Stimulated activated memory B cell treated with anti-CD40 and anti-IgM and Interleukin-4, amounts not matched to agents 10 μg/mL and 1 μg/mL and 100 μg/mL, for 72 hours (primary cell): ENCODE measurements around the gene ZNF444.
"Not testable (repeated sequence)": the region's sequence is repeated elsewhere in the genome, so short reads cannot be mapped to it uniquely, and the experiment has no call there.

Source experiments
- ATAC-seq: fragments of 150-1000 bp; cut with Tn5 transposase; 2 replicates; pipeline ENCODE4 v1.10.0; 2021
- H3K27ac Mint-ChIP-seq: one replicate; pipeline ENCODE4 v1.8.0; 2022; ENCODE audit warnings: mild to moderate bottlenecking, mixed read lengths
- H3K27me3 Mint-ChIP-seq: one replicate; pipeline ENCODE4 v1.8.0; 2022; ENCODE audit warnings: mixed read lengths
- H3K36me3 Mint-ChIP-seq: one replicate; pipeline ENCODE4 v1.8.0; 2022; ENCODE audit warnings: mixed read lengths
- H3K4me1 Mint-ChIP-seq: one replicate; pipeline ENCODE4 v1.8.0; 2022; ENCODE audit warnings: mixed read lengths
- H3K4me3 Mint-ChIP-seq: one replicate; pipeline ENCODE4 v1.8.0; 2022; ENCODE audit warnings: mild to moderate bottlenecking, moderate library complexity, mixed read lengths
- H3K9me3 Mint-ChIP-seq: one replicate; pipeline ENCODE4 v1.8.0; 2022; ENCODE audit warnings: mixed read lengths

ZNF444 gene

GRCh38 chr19:56144376-56144775 lies 3.3 kb downstream of the ZNF444 start:
- no peak overlapping the region for H3K27ac Mint-ChIP-seq
- no peak for ATAC-seq
- no peaks in the 10 kb centered on the region for H3K9me3 Mint-ChIP-seq
- peaks cover 23% of the 10 kb centered on the region for H3K36me3 Mint-ChIP-seq
- no peak overlapping the region for H3K4me3 Mint-ChIP-seq
- no peaks in the 10 kb centered on the region for H3K27me3 Mint-ChIP-seq
- peaks cover 40% of the 10 kb centered on the region for H3K4me1 Mint-ChIP-seq

GRCh38 chr19:56144831-56145230 lies 3.7 kb downstream of the ZNF444 start:
- no peak for ATAC-seq
- no peaks in the 10 kb centered on the region for H3K9me3 Mint-ChIP-seq
- H3K4me3 Mint-ChIP-seq: no peak overlapping the region
- H3K27ac Mint-ChIP-seq: no peak overlapping the region
- peaks cover 27% of the 10 kb centered on the region for H3K36me3 Mint-ChIP-seq
- H3K27me3 Mint-ChIP-seq: no peaks in the 10 kb centered on the region
- peaks cover 35% of the 10 kb centered on the region for H3K4me1 Mint-ChIP-seq

GRCh38 chr19:56145698-56146097 lies 4.6 kb downstream of the ZNF444 start:
- no peak for ATAC-seq
- Mint-ChIP-seq H3K36me3 (peaks cover 34% of the 10 kb centered on the region), H3K9me3 (no peaks in the 10 kb centered on the region), H3K27ac (no peak overlapping the region), H3K27me3 (no peaks in the 10 kb centered on the region), H3K4me3 (no peak overlapping the region), H3K4me1 (peaks cover 28% of the 10 kb centered on the region)

- Mint-ChIP-seq H3K27me3 (no peaks in the 10 kb centered on the region), H3K9me3 (no peaks in the 10 kb centered on the region), H3K4me1 (peaks cover 22% of the 10 kb centered on the region), H3K27ac (no peak overlapping the region), H3K36me3 (peaks cover 34% of the 10 kb centered on the region), H3K4me3 (no peak overlapping the region)
- ATAC-seq: peak; percentile 46
Measured at GRCh38 chr19:56146904-56147303, 5.8 kb downstream of the ZNF444 start.

- Mint-ChIP-seq H3K27ac (no peak overlapping the region), H3K9me3 (no peaks in the 10 kb centered on the region), H3K4me3 (no peak overlapping the region), H3K4me1 (peaks cover 22% of the 10 kb centered on the region), H3K27me3 (no peaks in the 10 kb centered on the region), H3K36me3 (peaks cover 34% of the 10 kb centered on the region)
- ATAC-seq: peak; percentile 29
Measured at GRCh38 chr19:56147307-56147706, 6.2 kb downstream of the ZNF444 start.

- H3K9me3 Mint-ChIP-seq: no peaks in the 10 kb centered on the region
- no peak overlapping the region for H3K27ac Mint-ChIP-seq
- no peak overlapping the region for H3K4me3 Mint-ChIP-seq
- peaks cover 17% of the 10 kb centered on the region for H3K4me1 Mint-ChIP-seq
- no peaks in the 10 kb centered on the region for H3K27me3 Mint-ChIP-seq
- peaks cover 34% of the 10 kb centered on the region for H3K36me3 Mint-ChIP-seq
- ATAC-seq: peak; percentile 27
Measured at GRCh38 chr19:56148096-56148495, 7.0 kb downstream of the ZNF444 start.

- H3K27ac Mint-ChIP-seq, H3K9me3 Mint-ChIP-seq, H3K4me1 Mint-ChIP-seq, H3K4me3 Mint-ChIP-seq, ATAC-seq, H3K27me3 Mint-ChIP-seq: not testable (repeated sequence)
- peaks cover 44% of the 10 kb centered on the region for H3K36me3 Mint-ChIP-seq
Measured at GRCh38 chr19:56148955-56149655, 8.0 kb downstream of the ZNF444 start.

GRCh38 chr19:56149656-56150038 lies 8.6 kb downstream of the ZNF444 start:
- Mint-ChIP-seq H3K4me1 (peaks cover 4% of the 10 kb centered on the region), H3K36me3 (peaks cover 44% of the 10 kb centered on the region), H3K27ac (no peak overlapping the region), H3K9me3 (no peaks in the 10 kb centered on the region), H3K4me3 (no peak overlapping the region), H3K27me3 (no peaks in the 10 kb centered on the region)
- no peak for ATAC-seq

- H3K27ac Mint-ChIP-seq: no peak overlapping the region
- no peak for ATAC-seq
- H3K9me3 Mint-ChIP-seq: no peaks in the 10 kb centered on the region
- H3K4me3 Mint-ChIP-seq: no peak overlapping the region
- H3K27me3 Mint-ChIP-seq: no peaks in the 10 kb centered on the region
- peaks cover 49% of the 10 kb centered on the region for H3K36me3 Mint-ChIP-seq
- H3K4me1 Mint-ChIP-seq: no peaks in the 10 kb centered on the region
Measured at GRCh38 chr19:56150358-56150757, 9.3 kb downstream of the ZNF444 start.

GRCh38 chr19:56152644-56153043 lies 11.6 kb downstream of the ZNF444 start:
- H3K4me1 Mint-ChIP-seq: no peaks in the 10 kb centered on the region
- H3K36me3 Mint-ChIP-seq: peaks cover 60% of the 10 kb centered on the region
- no peaks in the 10 kb centered on the region for H3K27me3 Mint-ChIP-seq
- no peak for ATAC-seq
- H3K27ac Mint-ChIP-seq: no peak overlapping the region
- H3K4me3 Mint-ChIP-seq: no peak overlapping the region
- H3K9me3 Mint-ChIP-seq: no peaks in the 10 kb centered on the region

GRCh38 chr19:56153507-56153906 lies 12.4 kb downstream of the ZNF444 start:
- Mint-ChIP-seq H3K27ac (no peak overlapping the region), H3K36me3 (peaks cover 60% of the 10 kb centered on the region), H3K27me3 (no peaks in the 10 kb centered on the region), H3K9me3 (no peaks in the 10 kb centered on the region), H3K4me1 (no peaks in the 10 kb centered on the region), H3K4me3 (no peak overlapping the region)
- no peak for ATAC-seq

GRCh38 chr19:56155124-56155687 lies 14.1 kb downstream of the ZNF444 start:
- Mint-ChIP-seq H3K4me3 (no peak overlapping the region), H3K36me3 (peaks cover 58% of the 10 kb centered on the region), H3K27ac (no peak overlapping the region), H3K9me3 (peaks cover 7% of the 10 kb centered on the region), H3K4me1 (no peaks in the 10 kb centered on the region), H3K27me3 (no peaks in the 10 kb centered on the region)
- peak; percentile 39 for ATAC-seq

- ATAC-seq: no peak
- H3K27me3 Mint-ChIP-seq: no peaks in the 10 kb centered on the region
Measured at GRCh38 chr19:56156768-56157167, 15.7 kb downstream of the ZNF444 start.

GRCh38 chr19:56158170-56158757 lies 17.2 kb downstream of the ZNF444 start:
- no peaks in the 10 kb centered on the region for H3K4me1 Mint-ChIP-seq
- H3K4me3 Mint-ChIP-seq: no peak overlapping the region
- peaks cover 7% of the 10 kb centered on the region for H3K9me3 Mint-ChIP-seq
- ATAC-seq: no peak
- no peak overlapping the region for H3K27ac Mint-ChIP-seq
- H3K36me3 Mint-ChIP-seq: peaks cover 61% of the 10 kb centered on the region
- H3K27me3 Mint-ChIP-seq: no peaks in the 10 kb centered on the region

More at GRCh38 chr19:56156768-56157167, 15.7 kb downstream of the ZNF444 start:
- H3K4me3 Mint-ChIP-seq: no peak overlapping the region
- H3K4me1 Mint-ChIP-seq: no peaks in the 10 kb centered on the region
- no peak overlapping the region for H3K27ac Mint-ChIP-seq
- peaks cover 62% of the 10 kb centered on the region for H3K36me3 Mint-ChIP-seq
- H3K9me3 Mint-ChIP-seq: peaks cover 7% of the 10 kb centered on the region

- H3K36me3 Mint-ChIP-seq: peaks cover 53% of the 10 kb centered on the region
- ATAC-seq: no peak
- H3K27ac Mint-ChIP-seq: no peak overlapping the region
- no peaks in the 10 kb centered on the region for H3K4me1 Mint-ChIP-seq
- H3K27me3 Mint-ChIP-seq: peaks cover 1% of the 10 kb centered on the region
- no peak overlapping the region for H3K4me3 Mint-ChIP-seq
- peaks cover 7% of the 10 kb centered on the region for H3K9me3 Mint-ChIP-seq
Measured at GRCh38 chr19:56159009-56159559, 18.0 kb downstream of the ZNF444 start.
